Endothelial cell (in vitro differentiated cells): ENCODE results near the gene TFAP2A. TPM values are rescaled to one million over a fixed set of nuclear protein-coding genes. Genes with fewer than 3 reads are reported as not detected.

ENCODE experiments used
- DNase-seq: peaks from one replicate; pipeline ENCODE4 v3.0.0; 2021; ENCODE audit warnings: low spot score
- H3K27ac Mint-ChIP-seq: one replicate; pipeline ENCODE4 v1.8.0; 2021; ENCODE audit warnings: mixed read lengths, inconsistent platforms; ENCODE audit not compliant: unreplicated experiment
- H3K27me3 Mint-ChIP-seq: one replicate; pipeline ENCODE4 v1.8.0; 2021; ENCODE audit warnings: mild to moderate bottlenecking, moderate library complexity, mixed read lengths, inconsistent platforms; ENCODE audit not compliant: unreplicated experiment
- H3K36me3 Mint-ChIP-seq: one replicate; pipeline ENCODE4 v1.8.0; 2021; ENCODE audit warnings: mild to moderate bottlenecking, low read depth, mixed read lengths, inconsistent platforms; ENCODE audit not compliant: unreplicated experiment
- H3K4me1 Mint-ChIP-seq: one replicate; pipeline ENCODE4 v1.8.0; 2021; ENCODE audit warnings: mild to moderate bottlenecking, mixed read lengths, inconsistent platforms; ENCODE audit not compliant: unreplicated experiment
- H3K4me3 Mint-ChIP-seq: one replicate; pipeline ENCODE4 v1.8.0; 2021; ENCODE audit warnings: mild to moderate bottlenecking, mixed read lengths, inconsistent platforms; ENCODE audit not compliant: unreplicated experiment
- H3K9me3 Mint-ChIP-seq: one replicate; pipeline ENCODE4 v1.8.0; 2021; ENCODE audit warnings: mixed read lengths, inconsistent platforms; ENCODE audit not compliant: unreplicated experiment
- total RNA-seq: library from RNA; stranded (reverse); fragmentation: NEBNext Ultra II Directional; extraction: Animal tissue kit (Norgen Biotek cat#: 25700); gene quantifications from one replicate; pipeline ENCODE4 v1.2.1, GENCODE V29; 2021; ENCODE audit not compliant: unreplicated experiment
- TF ChIP-seq, protein P1 (sequence below): fragments of 200-600 bp; sonication (generic); IDR thresholded peaks from one replicate; pipeline ENCODE4 v1.5.0; 2021; ENCODE audit warnings: antibody characterized with exemption; ENCODE audit not compliant: unreplicated experiment

TFAP2A gene
- total RNA-seq, 1 donor from 2014 or later = 0.31 TPM

DNA sequence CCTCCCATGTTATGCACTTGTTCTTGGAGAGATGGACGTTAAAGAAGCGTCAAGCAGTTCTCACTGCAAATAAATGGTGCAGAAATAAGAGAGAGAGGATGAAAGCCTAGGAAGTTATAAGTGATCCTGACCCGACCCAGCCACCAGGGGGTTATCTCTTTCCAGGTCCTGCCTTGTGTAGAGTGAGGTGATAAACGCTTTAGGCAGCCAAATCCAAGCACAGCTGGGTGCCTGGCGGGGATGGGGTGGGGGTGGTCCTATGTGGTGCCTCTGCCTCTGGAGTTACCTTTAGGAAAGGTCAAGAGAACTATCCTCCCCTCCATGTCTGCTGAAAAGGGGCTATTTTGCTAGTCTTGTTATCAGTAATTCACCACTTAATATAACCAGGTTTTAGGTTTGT lies 9.2 kb upstream of the TFAP2A start:
- Mint-ChIP-seq H3K36me3 (no peaks in the 10 kb centered on the region), H3K4me3 (no peak overlapping the region), H3K27ac (no peak overlapping the region), H3K9me3 (no peaks in the 10 kb centered on the region), H3K4me1 (peaks cover 22% of the 10 kb centered on the region), H3K27me3 (peaks cover 34% of the 10 kb centered on the region)
- DNase-seq = no peak
- TF ChIP-seq, protein P1, sequence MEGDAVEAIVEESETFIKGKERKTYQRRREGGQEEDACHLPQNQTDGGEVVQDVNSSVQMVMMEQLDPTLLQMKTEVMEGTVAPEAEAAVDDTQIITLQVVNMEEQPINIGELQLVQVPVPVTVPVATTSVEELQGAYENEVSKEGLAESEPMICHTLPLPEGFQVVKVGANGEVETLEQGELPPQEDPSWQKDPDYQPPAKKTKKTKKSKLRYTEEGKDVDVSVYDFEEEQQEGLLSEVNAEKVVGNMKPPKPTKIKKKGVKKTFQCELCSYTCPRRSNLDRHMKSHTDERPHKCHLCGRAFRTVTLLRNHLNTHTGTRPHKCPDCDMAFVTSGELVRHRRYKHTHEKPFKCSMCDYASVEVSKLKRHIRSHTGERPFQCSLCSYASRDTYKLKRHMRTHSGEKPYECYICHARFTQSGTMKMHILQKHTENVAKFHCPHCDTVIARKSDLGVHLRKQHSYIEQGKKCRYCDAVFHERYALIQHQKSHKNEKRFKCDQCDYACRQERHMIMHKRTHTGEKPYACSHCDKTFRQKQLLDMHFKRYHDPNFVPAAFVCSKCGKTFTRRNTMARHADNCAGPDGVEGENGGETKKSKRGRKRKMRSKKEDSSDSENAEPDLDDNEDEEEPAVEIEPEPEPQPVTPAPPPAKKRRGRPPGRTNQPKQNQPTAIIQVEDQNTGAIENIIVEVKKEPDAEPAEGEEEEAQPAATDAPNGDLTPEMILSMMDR = no peak

DNA sequence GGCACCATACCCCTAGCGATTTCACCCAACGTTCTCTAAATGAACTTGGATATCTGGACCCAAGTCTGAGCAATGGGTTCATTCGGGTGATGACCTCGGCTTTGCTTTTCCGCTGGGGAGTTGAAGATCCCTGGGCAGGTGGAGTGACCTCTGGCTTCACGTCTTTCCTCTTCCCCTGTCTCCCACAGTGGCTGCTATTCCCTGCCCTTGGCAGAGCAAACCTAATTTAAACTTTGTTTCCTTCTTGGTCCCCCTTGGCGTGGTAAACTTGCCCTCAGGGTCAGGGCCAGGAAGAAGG lies 7.8 kb upstream of the TFAP2A start:
- no peak overlapping the region for H3K4me3 Mint-ChIP-seq

DNA sequence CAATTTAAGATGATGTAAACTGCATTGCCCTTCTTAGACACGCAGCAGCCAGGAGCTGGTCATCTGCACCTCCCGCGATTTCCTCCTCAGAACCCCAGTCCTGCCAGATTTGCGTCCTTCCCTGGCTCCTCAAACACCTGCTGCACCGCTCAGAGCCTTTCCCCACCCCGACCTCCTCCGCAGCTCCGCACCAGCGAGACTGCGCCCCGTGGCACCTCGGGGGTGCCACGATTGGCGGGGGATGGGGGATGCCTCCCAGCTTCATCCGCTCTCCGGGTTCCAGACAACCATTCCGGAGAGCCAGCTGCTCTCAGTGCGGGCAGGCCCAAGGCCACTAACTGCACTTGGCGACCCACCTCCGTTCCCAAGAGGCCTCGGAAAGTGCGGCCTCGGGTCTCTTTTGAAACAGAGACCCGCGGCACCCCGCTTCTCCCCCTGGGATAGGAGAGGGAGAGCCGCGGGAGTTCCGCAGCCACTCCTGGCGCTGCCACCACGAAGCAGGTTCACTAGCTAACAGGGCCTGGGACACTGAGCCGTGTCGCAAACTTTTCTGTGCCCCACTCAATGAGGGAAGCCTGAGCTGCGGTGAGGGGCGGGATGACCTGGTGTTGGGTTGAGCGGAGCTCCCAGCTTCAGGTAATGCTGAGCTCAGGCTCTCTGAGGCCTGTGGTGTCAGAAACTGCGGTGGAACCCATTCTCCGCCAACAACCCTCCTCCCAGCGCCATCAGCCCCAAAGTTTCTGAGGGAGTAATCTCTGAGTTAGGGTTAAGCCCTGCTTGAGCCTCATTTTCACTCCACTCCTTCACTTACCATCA lies 7.3 kb upstream of the TFAP2A start:
- Mint-ChIP-seq H3K27me3 (peaks cover 43% of the 10 kb centered on the region), H3K27ac (no peak overlapping the region), H3K4me3 (no peak overlapping the region), H3K9me3 (no peaks in the 10 kb centered on the region), H3K4me1 (peaks cover 34% of the 10 kb centered on the region), H3K36me3 (no peaks in the 10 kb centered on the region)
- TF ChIP-seq, protein P1 = no peak
- DNase-seq = no peak

More for the DNA sequence above, 7.8 kb upstream of the TFAP2A start:
- DNase-seq = no peak
- Mint-ChIP-seq H3K27me3 (peaks cover 42% of the 10 kb centered on the region), H3K36me3 (no peaks in the 10 kb centered on the region), H3K27ac (peak overlapping the region; percentile 31), H3K4me1 (peaks cover 29% of the 10 kb centered on the region), H3K9me3 (no peaks in the 10 kb centered on the region)
- TF ChIP-seq, protein P1 = no peak

DNA sequence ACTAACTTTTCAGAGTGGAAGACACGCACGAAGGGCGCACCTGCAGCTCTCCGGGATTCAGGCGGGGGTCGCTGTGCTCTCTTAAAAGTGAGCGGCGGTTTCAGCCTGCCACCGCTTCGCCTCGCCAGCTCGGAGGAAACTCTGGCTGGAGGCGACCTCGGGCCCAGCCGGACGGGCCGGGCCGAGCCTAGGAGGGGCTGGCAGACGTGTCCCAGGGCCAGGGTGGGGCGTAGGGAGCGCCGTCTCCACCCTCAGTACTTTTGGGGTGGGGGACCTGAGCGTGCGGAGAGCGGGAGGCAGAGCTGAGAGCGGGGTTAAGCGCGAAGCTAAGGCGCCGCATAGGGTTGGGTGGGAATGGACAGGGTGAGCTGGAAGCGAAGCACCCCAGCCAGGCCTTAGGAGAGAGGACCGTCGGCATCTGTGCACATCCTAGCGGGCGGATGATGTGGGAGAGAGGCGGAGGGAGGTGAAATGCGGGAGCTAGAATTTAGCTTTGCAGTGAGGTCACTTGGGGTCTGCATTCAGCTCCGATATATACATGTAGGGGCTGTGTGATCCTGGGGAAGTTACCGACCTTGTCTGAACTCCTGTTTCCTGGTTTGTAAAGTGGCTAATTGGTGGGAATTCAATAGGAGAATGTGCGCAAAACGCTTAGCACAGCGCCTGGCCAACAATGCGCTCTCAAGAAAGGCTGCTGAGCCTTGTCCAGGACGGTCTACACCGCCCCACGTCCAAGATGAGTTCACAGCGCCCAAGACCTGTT lies 6.5 kb upstream of the TFAP2A start:
- Mint-ChIP-seq H3K4me1 (peaks cover 34% of the 10 kb centered on the region), H3K27me3 (peaks cover 40% of the 10 kb centered on the region), H3K27ac (no peak overlapping the region), H3K4me3 (no peak overlapping the region), H3K36me3 (no peaks in the 10 kb centered on the region), H3K9me3 (no peaks in the 10 kb centered on the region)
- TF ChIP-seq, protein P1 = peak; percentile 54
- DNase-seq = peak; percentile 64

DNA sequence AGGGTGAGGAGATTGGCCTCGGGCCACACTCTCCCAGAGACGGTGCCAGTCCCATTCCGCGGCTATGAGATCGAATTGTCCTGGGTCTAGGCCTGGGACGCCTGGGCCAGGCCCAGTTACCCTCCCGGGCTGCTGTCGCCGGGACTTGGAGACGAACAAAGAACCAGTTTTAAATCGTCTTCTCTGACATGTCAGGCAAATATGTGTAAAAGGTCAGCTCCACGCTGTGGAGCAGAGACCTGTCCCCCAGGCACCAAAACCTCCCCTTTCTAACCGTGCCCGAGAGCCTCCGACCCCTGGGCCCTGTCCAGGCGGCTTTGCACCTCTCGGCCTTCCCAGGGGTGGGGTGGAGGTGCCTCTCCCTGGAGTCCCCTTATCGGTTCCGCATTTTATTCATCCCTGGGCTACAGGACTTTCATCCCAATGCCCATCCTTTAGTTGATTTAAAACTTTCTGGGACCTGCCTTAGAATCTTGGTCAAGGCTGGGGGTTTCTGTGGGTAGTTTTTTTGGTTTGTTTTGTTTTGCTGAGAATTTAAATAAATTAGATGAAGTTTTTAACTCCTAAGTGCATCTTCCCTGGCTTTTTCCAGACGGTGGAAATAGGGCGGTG lies 5.8 kb upstream of the TFAP2A start:
- Mint-ChIP-seq H3K9me3 (no peaks in the 10 kb centered on the region), H3K36me3 (no peaks in the 10 kb centered on the region), H3K4me1 (peaks cover 37% of the 10 kb centered on the region), H3K27ac (no peak overlapping the region), H3K4me3 (no peak overlapping the region), H3K27me3 (peaks cover 43% of the 10 kb centered on the region)
- TF ChIP-seq, protein P1 = no peak
- DNase-seq = no peak
